ENCODE measurements around the gene SGCD.

The SGCD gene

DNA sequence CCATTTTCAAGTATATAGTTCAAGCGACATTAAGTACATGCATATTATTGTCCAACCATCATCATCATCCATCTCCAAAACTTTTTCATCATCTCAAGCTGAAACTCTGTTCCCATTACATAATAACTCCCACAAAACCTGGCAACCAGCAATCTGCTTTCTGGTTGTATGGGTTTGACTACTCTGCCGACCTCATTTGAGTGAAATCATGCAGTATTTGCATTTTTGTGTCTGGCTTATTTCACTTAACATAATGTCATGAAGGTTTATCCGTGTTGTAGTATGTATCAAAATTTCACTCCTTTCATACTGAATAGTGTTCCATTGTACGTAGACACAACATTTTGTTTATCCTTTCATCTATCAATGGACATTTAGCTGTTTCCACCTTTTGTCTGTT is 74.8 kb downstream of the SGCD start:
- DNase-seq (ENCODE audit: low read depth in 2 of 2) = no peak

DNA sequence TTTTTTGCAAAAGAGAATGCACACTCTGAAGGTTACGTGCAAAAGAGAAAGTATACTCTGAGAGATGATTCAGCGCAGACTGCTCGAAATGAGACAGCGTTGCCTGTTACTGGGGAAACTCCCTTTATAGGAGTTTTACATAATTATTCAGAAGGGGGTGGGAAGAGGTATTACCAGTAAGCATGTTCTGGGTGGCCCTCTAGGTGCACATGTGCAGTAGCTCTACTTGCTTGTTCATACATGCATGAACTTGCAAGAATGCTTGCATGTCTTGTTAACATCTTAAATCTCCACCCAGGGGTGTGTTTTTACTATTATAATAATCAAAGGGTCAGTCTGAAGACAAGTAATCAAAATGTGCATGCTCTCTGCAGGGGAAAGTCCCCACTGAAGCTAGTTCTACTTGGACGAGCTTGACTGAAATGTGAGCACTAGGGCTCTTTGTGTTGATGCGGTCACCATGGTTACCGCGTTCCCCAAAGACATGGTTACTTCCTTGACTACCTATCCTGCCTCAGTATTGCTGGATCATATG is 75.5 kb downstream of the SGCD start:
- DNase-seq (ENCODE audit: low read depth in 2 of 2) = no peak

DNA sequence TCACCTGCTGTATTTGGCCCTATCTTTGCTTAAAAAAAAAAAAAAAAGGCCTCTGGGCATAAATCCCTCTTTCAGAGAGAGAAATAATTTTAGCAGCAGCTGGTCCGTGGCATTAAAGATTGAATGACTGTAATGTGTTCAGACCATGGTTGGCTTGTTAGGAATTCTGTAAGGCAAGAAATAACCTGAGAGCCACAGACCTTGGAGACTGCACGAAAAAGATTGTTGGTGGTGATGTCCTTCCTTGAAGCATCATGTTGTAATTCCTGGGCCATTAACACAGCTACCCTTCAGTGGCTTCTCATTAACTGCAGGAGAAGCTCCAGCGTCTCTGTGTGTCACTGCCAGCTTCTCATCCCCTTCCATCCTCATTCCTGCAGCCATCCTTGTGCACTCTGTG is 79.0 kb downstream of the SGCD start:
- DNase-seq (ENCODE audit: low read depth in 2 of 2) = no peak

DNA sequence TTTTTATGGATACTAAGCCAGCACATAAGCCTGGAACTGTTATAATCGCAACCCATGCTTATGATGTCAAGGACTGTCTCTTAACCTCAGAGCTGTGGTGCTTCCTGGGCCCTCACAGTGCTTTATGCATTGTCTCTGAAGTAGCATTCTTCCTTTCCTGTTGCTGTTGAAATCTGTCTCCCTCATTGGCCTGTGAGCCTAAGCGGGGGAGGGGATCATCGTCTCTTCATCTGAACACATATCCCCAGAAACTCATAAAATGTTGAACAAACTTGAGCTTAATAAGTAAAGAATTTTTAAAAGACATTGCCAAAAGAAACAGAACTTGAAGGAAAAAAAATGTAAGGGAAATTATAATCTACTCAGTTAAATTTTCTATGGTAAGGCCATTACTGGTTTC is 80.3 kb downstream of the SGCD start:
- DNase-seq (ENCODE audit: low read depth in 2 of 2) = no peak

DNA sequence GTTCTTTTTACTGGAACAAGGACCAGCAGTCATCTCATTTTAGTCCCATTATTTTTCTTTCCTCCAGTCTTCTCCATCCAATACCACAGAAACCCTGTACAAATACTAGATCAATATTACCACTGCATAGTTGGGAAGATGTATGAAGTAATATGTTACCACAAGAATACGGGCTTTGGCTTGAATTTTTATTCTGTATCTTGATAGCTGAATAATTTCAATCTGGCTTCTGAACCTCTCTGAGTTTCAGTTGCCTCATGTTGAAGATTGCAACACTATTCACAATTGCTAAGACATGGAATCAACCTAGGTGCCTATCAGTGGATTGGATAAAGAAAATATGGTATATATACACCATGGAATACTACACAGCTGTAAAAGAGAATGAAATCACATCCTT is 82.9 kb downstream of the SGCD start:
- DNase-seq (ENCODE audit: low read depth in 2 of 2) = no peak

DNA sequence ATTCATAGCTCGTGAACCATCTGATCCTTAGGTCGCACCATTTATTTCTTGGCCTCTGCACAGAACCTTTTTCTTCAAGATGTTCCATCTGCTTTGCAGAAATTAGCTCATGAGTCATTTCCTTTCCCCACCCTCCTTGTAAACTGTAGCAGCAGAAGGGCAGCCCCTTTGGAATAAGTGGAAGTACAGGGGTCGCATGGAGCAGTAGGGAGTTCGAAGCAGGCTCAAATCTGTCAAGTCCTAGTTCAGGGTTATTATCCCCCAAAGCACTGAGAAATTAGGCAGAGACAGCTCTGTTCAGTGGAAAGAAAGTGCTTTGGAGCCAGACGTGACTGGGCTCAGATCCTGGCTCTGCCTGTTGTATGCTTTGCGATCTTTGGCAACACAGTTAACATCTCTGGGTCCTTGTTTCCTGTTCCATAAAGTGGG is 84.2 kb downstream of the SGCD start:
- no peak for DNase-seq (ENCODE audit: low read depth in 2 of 2)

DNA sequence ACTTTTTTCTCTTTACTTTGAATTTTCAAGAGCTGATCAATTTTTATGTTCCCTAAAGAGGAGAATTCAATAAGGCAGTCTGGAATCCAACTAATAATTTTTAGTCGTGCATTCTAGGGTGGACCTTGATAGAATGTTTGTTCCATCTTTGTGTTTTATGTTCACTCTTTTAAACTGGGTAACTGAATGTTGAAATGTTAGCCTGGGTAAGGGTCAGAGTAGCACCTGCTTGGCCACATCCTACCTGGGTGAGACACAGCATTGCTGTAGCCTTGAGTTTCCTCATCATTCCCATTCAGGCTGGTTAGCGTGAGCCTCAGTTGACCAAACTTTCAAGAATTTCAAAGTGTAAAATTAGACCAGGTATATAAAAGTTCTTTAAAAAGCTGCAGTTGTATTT is 85.0 kb downstream of the SGCD start:
- no peak for DNase-seq (ENCODE audit: low read depth in 2 of 2)

DNA sequence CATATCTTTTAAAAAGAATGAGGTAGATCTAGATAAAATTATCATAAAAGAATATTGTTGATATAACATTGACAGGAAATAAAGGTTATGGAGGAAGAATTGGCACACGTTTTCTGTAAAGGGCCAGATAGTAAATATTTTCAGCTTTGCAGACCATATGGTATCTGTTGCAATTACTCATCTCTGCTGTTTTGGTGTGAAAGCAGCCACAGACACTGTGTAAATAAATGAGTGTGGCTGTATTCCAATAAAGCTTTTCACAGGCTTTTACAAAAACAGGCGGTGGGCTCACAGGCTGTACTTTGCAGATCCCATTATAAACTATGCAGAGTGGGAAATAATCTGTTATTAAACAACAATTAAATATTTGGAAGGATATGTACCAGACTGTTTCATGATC is 87.4 kb downstream of the SGCD start:
- no peak for DNase-seq (ENCODE audit: low read depth in 2 of 2)

DNA sequence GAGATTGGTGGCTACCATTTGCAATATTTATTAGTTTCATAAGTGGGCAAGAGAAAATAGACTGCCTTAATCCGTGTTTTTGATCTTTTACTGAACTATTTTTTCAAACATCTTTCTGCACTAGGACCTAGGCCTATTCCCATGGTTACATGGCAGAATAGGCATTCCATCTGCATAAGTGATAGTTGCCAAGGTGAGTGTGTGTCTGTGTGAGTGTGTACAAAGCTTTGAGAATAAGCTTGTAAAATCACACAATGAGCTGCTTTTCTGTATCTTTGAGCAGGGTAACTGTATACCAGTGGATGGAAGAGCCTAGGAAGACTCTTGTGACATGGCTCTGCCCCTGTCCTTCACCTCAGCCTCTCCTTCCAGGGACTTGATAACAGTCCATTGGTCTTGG is 92.7 kb downstream of the SGCD start:
- DNase-seq (ENCODE audit: low read depth in 2 of 2) = no peak

DNA sequence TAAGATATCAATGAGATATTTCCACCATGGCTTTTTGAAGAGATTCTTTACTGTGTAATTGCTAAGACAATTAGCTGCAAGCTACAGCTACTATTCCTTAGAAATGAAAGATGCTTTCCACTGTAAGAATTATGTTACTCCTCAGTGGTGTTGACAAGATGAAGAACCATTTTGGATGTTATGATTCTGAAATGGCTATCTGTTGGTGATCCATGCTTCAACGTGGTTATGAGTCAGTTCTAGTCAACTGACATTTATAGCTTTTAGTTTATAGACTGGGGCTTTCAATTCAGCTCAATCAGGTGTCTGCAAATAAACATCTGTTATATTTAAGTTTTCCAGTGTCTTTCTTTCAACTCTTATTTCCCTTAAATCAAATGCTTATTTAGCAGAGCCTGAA is 93.7 kb downstream of the SGCD start:
- DNase-seq (ENCODE audit: low read depth in 2 of 2) = no peak

DNA sequence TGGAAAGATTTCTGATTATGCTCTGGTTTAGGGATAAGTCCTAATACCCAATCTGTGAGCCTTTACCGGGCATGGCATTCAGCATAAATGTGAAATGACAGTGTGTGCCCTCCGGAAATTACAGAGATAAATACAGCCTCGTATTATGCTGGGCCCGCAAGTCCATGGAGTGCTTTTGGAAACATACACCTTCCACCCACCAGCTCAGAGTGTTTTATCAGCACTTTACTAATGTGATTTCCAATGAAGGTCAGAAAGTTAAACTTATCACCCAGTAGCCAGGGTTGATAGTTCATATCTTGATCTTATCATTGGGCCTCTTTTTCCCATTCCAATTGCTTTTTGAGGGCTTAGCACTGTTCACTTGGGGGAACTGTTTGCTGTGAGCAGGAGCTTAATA is 94.8 kb downstream of the SGCD start:
- no peak for DNase-seq (ENCODE audit: low read depth in 2 of 2)

DNA sequence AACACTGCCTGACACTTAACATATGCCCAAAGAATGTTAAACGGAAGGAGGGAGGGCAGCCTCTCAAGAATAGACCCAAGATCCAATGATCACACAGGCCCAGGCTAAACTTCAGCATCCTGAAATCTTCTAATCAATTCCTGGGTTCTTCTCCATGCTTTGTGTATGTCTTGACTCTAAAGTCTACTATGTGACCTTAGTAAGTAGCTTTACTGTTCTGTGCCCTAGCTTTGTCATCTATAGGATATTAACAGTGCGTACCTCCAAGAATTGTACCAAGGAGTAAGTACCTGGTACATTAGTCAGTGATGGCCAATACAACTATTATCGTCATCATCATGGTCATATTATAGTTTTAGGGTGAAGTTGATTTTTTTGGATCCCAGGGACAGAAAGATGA is 96.6 kb downstream of the SGCD start:
- DNase-seq (ENCODE audit: low read depth in 2 of 2) = no peak

DNA sequence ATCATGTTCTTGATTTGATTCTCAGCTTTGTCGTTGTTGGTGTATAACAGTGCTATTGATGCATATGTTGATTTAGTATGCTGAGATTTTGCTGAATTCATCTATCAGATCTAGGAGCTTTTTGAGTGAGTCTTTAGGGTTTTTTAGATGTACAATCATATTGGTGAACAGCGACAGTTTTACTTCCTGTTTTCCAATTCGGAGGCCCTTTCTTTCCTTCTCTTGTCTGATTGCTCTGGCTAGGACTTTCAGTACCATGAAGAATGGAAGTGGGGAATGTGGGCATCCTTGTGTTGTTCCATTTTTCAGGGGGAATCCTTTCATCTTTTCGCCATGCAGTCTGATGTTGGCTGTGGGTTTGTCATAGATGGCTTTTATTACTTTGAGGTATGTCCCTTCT is 100.4 kb downstream of the SGCD start:
- no peak for DNase-seq (ENCODE audit: low read depth in 2 of 2)

DNA sequence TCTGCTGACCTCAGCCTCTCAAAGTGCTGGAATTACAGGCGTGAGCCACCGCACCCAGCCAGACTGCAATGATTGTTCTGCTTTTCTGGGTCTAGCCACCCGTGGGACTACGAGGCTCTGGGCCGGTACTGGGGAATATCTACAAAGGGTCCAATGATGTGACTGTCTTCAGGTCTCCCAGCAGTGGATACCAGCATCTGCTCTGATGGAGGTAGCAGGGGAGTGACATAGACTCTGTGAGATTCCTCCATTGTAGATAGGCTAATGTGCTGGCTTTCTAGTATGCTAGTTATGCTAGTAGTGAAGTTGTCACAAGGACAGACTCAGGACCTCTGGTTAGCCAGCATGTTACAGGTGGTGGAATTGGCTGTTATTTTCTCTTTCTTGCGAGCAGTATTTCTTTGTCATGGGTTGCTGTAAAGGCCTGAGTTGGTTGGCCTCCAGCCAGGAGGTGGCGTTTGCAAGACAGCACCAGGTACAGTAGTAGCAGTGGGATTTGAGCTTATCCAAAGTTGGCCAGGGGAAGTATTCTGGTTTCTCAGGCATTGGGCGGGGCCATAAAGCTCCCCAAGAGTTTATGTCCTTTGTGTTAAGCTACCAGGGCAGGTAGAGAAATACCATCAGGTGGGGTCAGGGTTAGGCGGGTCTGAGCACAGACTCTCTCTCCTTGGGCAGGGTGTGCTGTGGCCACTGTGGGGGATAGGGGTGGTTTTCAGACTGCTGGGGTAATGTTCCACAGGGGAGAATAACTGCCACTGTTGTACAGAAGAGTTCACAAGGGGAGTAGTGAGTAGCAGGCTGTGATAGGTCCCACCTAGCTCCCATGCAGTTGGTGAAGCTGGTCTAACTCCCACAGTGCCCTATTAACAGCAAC is 105.2 kb downstream of the SGCD start:
- DNase-seq (ENCODE audit: low read depth in 2 of 2) = no peak

DNA sequence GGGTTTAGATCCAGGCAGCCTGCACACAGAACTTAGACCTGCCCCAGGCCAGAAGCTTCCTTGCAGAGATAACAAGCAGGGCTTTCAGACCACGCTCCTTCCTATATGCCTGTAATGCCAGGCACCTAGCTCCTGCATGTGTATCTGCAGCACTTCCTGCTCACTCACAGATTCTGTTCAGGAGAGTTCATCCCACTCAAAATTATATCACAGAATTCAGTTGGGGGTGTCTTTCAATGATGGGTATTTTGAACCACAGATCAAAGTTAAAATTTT is 105.8 kb downstream of the SGCD start:
- no peak for DNase-seq (ENCODE audit: low read depth in 2 of 2)

DNA sequence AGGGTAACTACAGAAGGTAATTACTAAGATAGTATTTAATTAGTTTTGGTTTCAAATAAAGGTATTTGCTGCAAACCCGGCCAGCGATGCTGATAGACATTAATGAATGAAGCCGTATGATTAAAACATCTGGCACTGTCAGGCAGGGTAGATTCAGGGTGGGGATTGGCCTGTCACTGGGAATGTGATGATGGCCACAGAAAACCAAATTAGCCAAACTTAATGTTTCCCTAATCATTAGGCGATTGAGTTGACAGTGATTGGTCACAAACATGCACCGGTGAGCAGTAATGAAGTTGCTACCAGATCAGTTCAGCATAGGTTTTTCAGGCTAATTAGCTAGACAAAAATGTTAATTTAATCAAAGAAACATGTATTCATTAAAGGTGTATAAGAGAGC is 107.5 kb downstream of the SGCD start:
- no peak for DNase-seq (ENCODE audit: low read depth in 2 of 2)

DNA sequence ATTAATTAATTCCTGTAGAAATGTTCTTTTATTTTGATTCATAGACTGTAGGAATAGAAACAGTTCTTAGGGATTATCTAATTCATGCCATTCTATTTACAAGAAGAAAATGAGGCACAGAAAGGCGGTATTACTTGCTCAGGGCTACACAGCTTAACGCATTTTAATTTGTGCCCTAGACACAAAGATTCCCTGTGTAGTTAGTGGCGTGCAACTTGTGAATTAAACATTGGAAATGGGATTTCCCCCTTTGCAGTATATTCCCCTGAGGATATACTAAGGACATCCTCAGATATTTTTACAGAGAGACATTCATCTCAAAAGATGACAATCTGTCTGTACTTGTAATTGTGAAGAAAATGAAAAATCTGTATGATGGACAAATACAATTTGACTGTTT is 108.1 kb downstream of the SGCD start:
- DNase-seq (ENCODE audit: low read depth in 2 of 2) = no peak

DNA sequence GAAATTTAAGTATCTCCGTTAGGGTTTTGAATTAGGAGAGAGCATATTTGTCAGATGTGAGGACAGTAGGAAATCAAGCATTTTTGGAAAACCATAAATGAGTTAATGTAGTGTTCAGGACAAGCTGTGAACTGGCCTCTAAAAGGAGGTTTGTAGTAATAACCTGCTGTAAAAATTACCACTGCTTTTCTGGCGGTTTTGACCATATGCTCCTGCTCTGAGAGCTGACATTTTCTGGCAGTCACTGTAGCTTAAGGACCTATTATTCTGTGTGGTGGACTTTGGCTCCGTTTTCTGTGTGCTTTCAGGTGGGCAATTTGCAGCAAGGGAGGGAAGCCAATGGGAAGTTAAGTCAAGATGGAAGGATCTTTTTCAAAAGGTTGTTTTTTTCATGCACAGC is 111.1 kb downstream of the SGCD start:
- DNase-seq (ENCODE audit: low read depth in 2 of 2) = no peak

DNA sequence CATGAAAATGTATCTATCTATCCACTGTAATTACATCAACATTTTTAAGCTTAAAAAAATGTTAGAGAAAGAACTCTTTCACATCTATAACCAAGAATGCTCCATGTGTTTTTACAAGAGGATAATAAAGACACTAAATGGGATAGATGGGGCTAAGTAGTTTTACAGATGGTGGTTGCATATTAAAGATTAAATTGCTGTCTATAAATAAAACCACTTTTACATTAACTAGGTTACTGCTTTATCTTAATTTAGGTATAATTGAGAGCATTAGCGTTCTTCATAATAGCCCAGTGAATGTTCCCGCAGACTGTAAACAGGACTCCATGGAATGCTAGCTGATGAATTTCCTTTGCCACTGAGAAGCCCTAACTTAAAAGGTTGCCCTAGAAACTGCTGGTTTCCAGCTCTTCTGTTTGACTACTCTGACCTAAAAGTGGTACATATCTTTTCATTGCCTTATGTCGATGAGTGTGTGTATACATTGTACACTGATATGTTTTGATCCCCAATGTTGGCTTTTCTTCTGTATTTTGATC is 117.9 kb downstream of the SGCD start:
- no peak for DNase-seq (ENCODE audit: low read depth in 2 of 2)

DNA sequence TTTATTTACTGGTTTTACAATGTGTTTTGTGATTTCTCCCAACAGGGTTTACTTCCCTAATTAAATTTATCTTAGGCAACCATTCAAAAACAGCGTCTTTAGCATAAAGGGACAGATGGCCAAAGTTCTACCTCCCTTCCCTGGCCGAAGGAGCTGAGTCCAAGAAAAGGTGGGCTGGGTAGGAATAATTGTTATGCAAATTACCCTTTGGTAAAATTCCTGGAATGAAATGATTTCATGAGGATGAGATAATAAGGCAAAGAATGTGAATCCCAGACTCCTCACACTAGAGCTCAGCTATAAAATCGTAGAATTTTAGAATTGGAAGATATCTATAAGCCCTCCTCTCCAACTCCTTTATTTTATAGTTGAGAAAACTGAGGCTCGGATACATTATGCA is 119.6 kb downstream of the SGCD start:
- DNase-seq (ENCODE audit: low read depth in 2 of 2) = no peak

DNA sequence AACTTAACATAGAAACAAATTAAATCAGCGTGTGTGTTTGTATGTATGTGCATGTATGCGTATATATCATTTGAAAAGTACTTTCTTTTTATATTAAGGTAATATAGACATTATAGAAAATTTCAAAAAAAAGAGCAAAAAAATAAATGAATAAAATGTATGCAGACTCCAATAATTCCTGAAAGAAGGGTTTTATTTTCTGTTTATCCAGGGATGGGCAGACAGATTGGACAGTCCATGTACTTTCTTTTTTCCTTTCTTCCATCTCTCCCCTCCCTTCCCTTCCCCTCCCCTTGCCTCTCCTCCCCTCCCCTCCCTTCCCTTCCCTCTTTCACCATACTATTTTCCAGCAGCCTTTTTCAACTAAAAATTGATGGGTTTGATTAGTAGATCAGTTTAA is 123.8 kb downstream of the SGCD start:
- DNase-seq (ENCODE audit: low read depth in 2 of 2) = no peak

DNA sequence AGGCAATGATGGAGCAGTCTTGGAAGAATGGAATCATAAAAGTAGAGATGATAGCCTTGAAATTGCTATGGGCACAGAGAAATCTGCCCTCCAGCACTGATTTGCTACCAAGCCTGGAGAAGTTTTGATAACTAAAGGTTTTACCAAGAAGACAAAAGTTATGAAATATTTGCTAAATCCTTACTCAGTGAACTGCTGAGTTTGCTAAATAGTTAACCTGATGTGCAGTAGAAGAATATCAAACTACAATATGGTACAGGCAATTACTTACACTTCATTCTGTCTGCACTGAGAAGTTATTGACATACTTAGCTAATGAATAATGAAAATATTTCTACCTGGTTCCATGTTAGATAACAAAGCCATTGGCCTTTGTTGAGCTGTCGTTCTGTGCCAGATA is 124.5 kb downstream of the SGCD start:
- no peak for DNase-seq (ENCODE audit: low read depth in 2 of 2)

DNA sequence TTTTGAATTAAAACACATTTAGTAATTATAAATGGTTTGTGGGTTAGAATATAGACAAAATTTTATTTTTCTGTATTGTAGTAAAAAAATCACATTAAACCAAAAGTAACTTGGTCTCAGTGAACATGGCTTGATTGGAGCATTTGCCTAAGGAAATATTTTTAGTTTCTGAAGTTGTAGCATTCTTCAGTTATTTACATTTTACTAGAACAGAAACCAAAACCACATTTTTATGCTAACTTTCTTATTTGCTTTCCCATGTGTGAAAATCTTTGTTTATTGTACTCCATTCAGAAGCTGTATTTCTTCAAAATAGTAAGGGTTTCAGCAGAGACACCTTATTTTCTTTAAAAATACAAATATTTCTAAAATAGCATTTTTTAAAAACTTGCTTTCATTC is 129.9 kb downstream of the SGCD start:
- DNase-seq (ENCODE audit: low read depth in 2 of 2) = no peak
